Adrenal gland (tissue), 12 donors: ENCODE measurements around the gene PTTG1IP. TPM values are rescaled to one million over a fixed set of nuclear protein-coding genes. Genes with fewer than 3 reads are reported as not detected.

Source experiments
- DNase-seq, 7 donors: peaks; one replicate each; pipeline ENCODE4 v3.0.0-alpha.2; 2019 to 2020
- H3K27ac ChIP-seq, 5 donors: fragments of 200-600 bp; sonication (generic) in 4 of 5; 1 replicate in 3 of 5; 2 replicates in 2 of 5; pipeline versions ENCODE4 v1.5.1 to v1.8.0; 2016 to 2020; ENCODE audit warnings: mild to moderate bottlenecking in 1 of 5
- H3K27me3 ChIP-seq: fragments of 200-600 bp; 2 replicates; pipeline ENCODE4 v1.8.0; 2021
- H3K36me3 ChIP-seq, 2 donors: fragments of 200-600 bp; replicated peaks in 1 of 2; 1 replicate in 1 of 2; 2 replicates in 1 of 2; pipeline versions ENCODE4 v1.5.1 to v1.8.0; 2018 to 2022
- H3K4me1 ChIP-seq, 2 donors: fragments of 200-600 bp; replicated peaks in 1 of 2; 1 replicate in 1 of 2; 2 replicates in 1 of 2; pipeline versions ENCODE4 v1.5.1 to v1.8.0; 2018 to 2021
- H3K4me3 ChIP-seq, 4 donors: fragments of 200-600 bp; sonication (generic) in 3 of 4; one replicate each; pipeline ENCODE4 v1.5.1; 2016 to 2018
- H3K9me3 ChIP-seq, 3 donors: fragments of 200-600 bp; sonication (generic) in 1 of 3; replicated peaks in 1 of 3; 1 replicate in 2 of 3; 2 replicates in 1 of 3; pipeline versions ENCODE4 v1.5.1 to v1.8.0; 2016 to 2021
- POLR2A ChIP-seq, 2 donors: fragments of 450-650 bp; IDR thresholded peaks; one replicate each; pipeline ENCODE4 v1.6.1; 2017; ENCODE audit warnings: antibody characterized with exemption in 2 of 2, mild to moderate bottlenecking in 2 of 2, moderate library complexity in 1 of 2
- WGBS, 4 donors: extraction: QIAGEN DNeasy Blood & Tissue Kit in 2 of 4; methylation state at CpG; one replicate each; pipeline versions ENCODE4 v1.1.5 to v1.1.7; 2013 to 2017; 5-methylcytosine and 5-hydroxymethylcytosine counted together
- intact Hi-C, 2 donors: fragments of 100-400 bp; cut with DNase I; formaldehyde crosslinking; loops; one replicate each; pipeline versions ENCODE4 v1.14.1 to v1.15.0; 2022 to 2023
- polyA plus RNA-seq, 3 donors: library from polyadenylated mRNA; stranded (reverse); fragments of 200-250 nt in 2 of 3; fragments of 350-450 nt in 1 of 3; fragmentation: Illumina TruSeq in 1 of 3; extraction: RNeasy Lipid Tissue Mini Kit (QIAGEN cat#74804) in 1 of 3; gene quantifications; one replicate each; pipeline ENCODE4 v1.2.3, GENCODE V29; 2013 to 2014
- total RNA-seq, 9 donors: library from RNA; depleted of rRNA in 4 of 9; stranded (reverse); fragments of >200 nt in 4 of 9; fragments of 120-200 nt in 1 of 9; fragmentation: NEBNext Ultra II Directional in 1 of 9; extraction: Animal tissue kit (Norgen Biotek cat#: 25700) in 1 of 9; gene quantifications; one replicate each; pipeline versions ENCODE4 v1.1.0 to v1.2.4, GENCODE V29; 2013 to 2023
- TF ChIP-seq, protein P1 (sequence below), 6 experiments: fragments of 450-650 bp in 4 of 6; fragments of 200-600 bp in 2 of 6; sonication (generic) in 1 of 6; IDR thresholded peaks; 1 replicate in 5 of 6; 2 replicates in 1 of 6; pipeline versions ENCODE4 v1.5.1 to v1.8.0; 2016 to 2021; ENCODE audit warnings: antibody characterized with exemption in 6 of 6, mild to moderate bottlenecking in 2 of 6, moderate library complexity in 1 of 6
- donor health status: healthy with polysubstance abuse.
- donor health status: Bipolar disorder and iron deficiency.
- donor health status: DM: yes; HTN: yes; CAD: no.
- donor health status: DM: no; HTN: no; CAD: no.
- donor health status: DM: no; HTN: no; CAD: no.
- donor health status: DM: yes; HTN: yes; CAD: no.

Gene PTTG1IP
- total and polyA plus RNA-seq, 12 donors = 110 to 467 (median 215) TPM

GRCh38 chr21:44886113-44887075 lies 12.9 kb upstream of the PTTG1IP start:
- Histone ChIP-seq H3K4me3 (no peak overlapping the region), H3K4me1 (peaks cover 2 to 6% of the 10 kb centered on the region in 2 donors), H3K27me3 (no peaks in the 10 kb centered on the region), H3K27ac (no peak overlapping the region), H3K9me3 (no peaks in the 10 kb centered on the region), H3K36me3 (no peaks in the 10 kb centered on the region)
- WGBS, 4 donors = 91 to 93% (median 92%) methylated on average over 17 to 44 of the region's 44 CpGs
- intact Hi-C loops = no loop called here
- no peak for DNase-seq
- no peak for TF ChIP-seq POLR2A (IDR thresholded peaks at IDR 0.05)
- TF ChIP-seq, protein P1, sequence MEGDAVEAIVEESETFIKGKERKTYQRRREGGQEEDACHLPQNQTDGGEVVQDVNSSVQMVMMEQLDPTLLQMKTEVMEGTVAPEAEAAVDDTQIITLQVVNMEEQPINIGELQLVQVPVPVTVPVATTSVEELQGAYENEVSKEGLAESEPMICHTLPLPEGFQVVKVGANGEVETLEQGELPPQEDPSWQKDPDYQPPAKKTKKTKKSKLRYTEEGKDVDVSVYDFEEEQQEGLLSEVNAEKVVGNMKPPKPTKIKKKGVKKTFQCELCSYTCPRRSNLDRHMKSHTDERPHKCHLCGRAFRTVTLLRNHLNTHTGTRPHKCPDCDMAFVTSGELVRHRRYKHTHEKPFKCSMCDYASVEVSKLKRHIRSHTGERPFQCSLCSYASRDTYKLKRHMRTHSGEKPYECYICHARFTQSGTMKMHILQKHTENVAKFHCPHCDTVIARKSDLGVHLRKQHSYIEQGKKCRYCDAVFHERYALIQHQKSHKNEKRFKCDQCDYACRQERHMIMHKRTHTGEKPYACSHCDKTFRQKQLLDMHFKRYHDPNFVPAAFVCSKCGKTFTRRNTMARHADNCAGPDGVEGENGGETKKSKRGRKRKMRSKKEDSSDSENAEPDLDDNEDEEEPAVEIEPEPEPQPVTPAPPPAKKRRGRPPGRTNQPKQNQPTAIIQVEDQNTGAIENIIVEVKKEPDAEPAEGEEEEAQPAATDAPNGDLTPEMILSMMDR (IDR thresholded peaks at IDR 0.05) = no peak

- TF ChIP-seq POLR2A (IDR thresholded peaks at IDR 0.05) = no peak
- TF ChIP-seq, protein P1 (IDR thresholded peaks at IDR 0.05) = no peak
- no peaks in the 10 kb centered on the region for H3K9me3 ChIP-seq
- WGBS, 4 donors = 82 to 85% (median 83%) methylated on average over 10 to 11 of the region's 11 CpGs
- H3K27me3 ChIP-seq = no peaks in the 10 kb centered on the region
- DNase-seq = no peak
- H3K27ac ChIP-seq = no peak overlapping the region
- H3K4me3 ChIP-seq = no peak overlapping the region
- peaks cover 5 to 8% of the 10 kb centered on the region in 2 donors for H3K4me1 ChIP-seq
- no peaks in the 10 kb centered on the region for H3K36me3 ChIP-seq
- intact Hi-C loops = no loop called here
Measured at GRCh38 chr21:44885615-44886014, 12.1 kb upstream of the PTTG1IP start.

DNA sequence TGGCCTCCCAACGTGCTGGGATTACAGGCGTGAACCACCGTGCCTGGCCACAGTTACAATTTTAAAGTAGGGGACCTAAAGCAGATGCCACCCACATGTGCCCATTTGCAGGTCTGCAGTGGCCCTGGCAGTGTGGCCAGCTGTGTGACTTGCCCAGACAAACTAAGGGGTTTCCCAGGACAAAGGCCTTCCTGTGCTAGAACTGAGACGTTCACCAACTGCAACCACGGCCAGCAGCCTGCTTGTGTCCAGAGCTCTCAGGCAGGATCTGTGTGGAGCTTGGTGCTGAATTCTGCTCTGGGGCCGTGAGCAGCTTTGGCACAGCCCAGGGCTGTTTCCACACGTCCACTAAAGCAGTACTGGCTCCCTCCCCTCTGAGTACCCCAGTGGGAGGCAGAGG lies 10.6 kb upstream of the PTTG1IP start:
- intact Hi-C loops = no loop called here
- Histone ChIP-seq H3K36me3 (no peaks in the 10 kb centered on the region), H3K27ac (no peak overlapping the region), H3K4me1 (peaks cover 5 to 20% of the 10 kb centered on the region in 2 donors), H3K9me3 (no peaks in the 10 kb centered on the region), H3K4me3 (no peak overlapping the region), H3K27me3 (no peaks in the 10 kb centered on the region)
- no peak for TF ChIP-seq POLR2A (IDR thresholded peaks at IDR 0.05)
- TF ChIP-seq, protein P1 (IDR thresholded peaks at IDR 0.05) = no peak
- no peak for DNase-seq
- 43 to 76% (median 64%) methylated on average over 2 to 7 of the region's 7 CpGs for WGBS, 4 donors

GRCh38 chr21:44883250-44883649 lies 9.8 kb upstream of the PTTG1IP start:
- TF ChIP-seq, protein P1 (IDR thresholded peaks at IDR 0.05) = no peak
- TF ChIP-seq POLR2A (IDR thresholded peaks at IDR 0.05) = no peak
- intact Hi-C loops = no loop called here
- WGBS, 4 donors = 75 to 87% (median 82%) methylated on average over 3 to 11 of the region's 11 CpGs
- peaks cover 5 to 22% of the 10 kb centered on the region in 2 donors for H3K4me1 ChIP-seq
- DNase-seq = no peak
- no peaks in the 10 kb centered on the region for H3K9me3 ChIP-seq
- H3K36me3 ChIP-seq = no peaks in the 10 kb centered on the region
- H3K27ac ChIP-seq = no peak overlapping the region
- H3K4me3 ChIP-seq = no peak overlapping the region
- no peaks in the 10 kb centered on the region for H3K27me3 ChIP-seq
